H9 (cell line): ENCODE measurements around the gene LARGE1. TPM values are rescaled to one million over a fixed set of nuclear protein-coding genes. Genes with fewer than 3 reads are reported as not detected.

ENCODE experiments used
- DNase-seq: peaks from one replicate; pipeline ENCODE4 v3.0.0-alpha.2; 2017
- H2AFZ ChIP-seq: one replicate; pipeline ENCODE4 v1.6.1; 2013; ENCODE audit warnings: mild to moderate bottlenecking, low read length, control low read depth, moderate library complexity
- H2AK5ac ChIP-seq: 2 replicates; pipeline ENCODE4 v1.6.1; 2013; ENCODE audit warnings: low read length, control low read depth, mixed read lengths; ENCODE audit not compliant: insufficient read length
- H2BK120ac ChIP-seq: one replicate; pipeline ENCODE4 v1.6.1; 2013; ENCODE audit warnings: low read depth, mild to moderate bottlenecking, low read length, control low read depth, inconsistent platforms; ENCODE audit not compliant: poor library complexity, severe bottlenecking
- H2BK12ac ChIP-seq: 2 replicates; pipeline ENCODE4 v1.6.1; 2013; ENCODE audit warnings: low read length, control low read depth, mixed read lengths, low read depth; ENCODE audit not compliant: insufficient read length
- H2BK15ac ChIP-seq: 2 replicates; pipeline ENCODE4 v1.6.1; 2013; ENCODE audit warnings: low read depth, low read length, control low read depth
- H2BK20ac ChIP-seq: one replicate; pipeline ENCODE4 v1.6.1; 2013; ENCODE audit warnings: low read depth, mild to moderate bottlenecking, low read length, control low read depth, inconsistent platforms; ENCODE audit not compliant: poor library complexity, severe bottlenecking
- H2BK5ac ChIP-seq: 2 replicates; pipeline ENCODE4 v1.6.1; 2013; ENCODE audit warnings: low read length, control low read depth, mixed read lengths; ENCODE audit not compliant: insufficient read length
- H3K14ac ChIP-seq: 2 replicates; pipeline ENCODE4 v1.6.1; 2013; ENCODE audit warnings: low read length, control low read depth; ENCODE audit not compliant: insufficient read depth
- H3K18ac ChIP-seq: 2 replicates; pipeline ENCODE4 v1.6.1; 2013; ENCODE audit warnings: low read depth, mild to moderate bottlenecking, mixed read lengths, low read length, control low read depth; ENCODE audit not compliant: insufficient read length
- H3K23ac ChIP-seq: 2 replicates; pipeline ENCODE4 v1.6.1; 2013; ENCODE audit warnings: low read length, control low read depth, mixed read lengths, low read depth; ENCODE audit not compliant: insufficient read length
- H3K23me2 ChIP-seq: 2 replicates; pipeline ENCODE4 v1.6.1; 2013; ENCODE audit warnings: low read depth, mild to moderate bottlenecking, mixed read lengths, low read length, control low read depth; ENCODE audit not compliant: insufficient read length, poor library complexity, severe bottlenecking
- H3K27ac ChIP-seq: 2 replicates; pipeline ENCODE4 v1.5.1; 2013; ENCODE audit warnings: low read length, control low read depth, mixed read lengths, low read depth; ENCODE audit not compliant: insufficient read length
- H3K27me3 ChIP-seq: 2 replicates; pipeline ENCODE4 v1.6.1; 2013; ENCODE audit warnings: low read length, control low read depth, inconsistent platforms; ENCODE audit not compliant: insufficient read depth
- H3K4ac ChIP-seq: 2 replicates; pipeline ENCODE4 v1.6.1; 2013; ENCODE audit warnings: low read depth, mild to moderate bottlenecking, control low read depth, inconsistent platforms, low read length, moderate library complexity
- H3K4me1 ChIP-seq: 2 replicates; pipeline ENCODE4 v1.6.1; 2013; ENCODE audit warnings: low read length, control low read depth, inconsistent platforms; ENCODE audit not compliant: insufficient read depth
- H3K4me2 ChIP-seq: 2 replicates; pipeline ENCODE4 v1.6.1; 2013; ENCODE audit warnings: low read length, control low read depth, mixed read lengths; ENCODE audit not compliant: insufficient read length, insufficient read depth
- H3K56ac ChIP-seq: 2 replicates; pipeline ENCODE4 v1.6.1; 2013; ENCODE audit warnings: low read depth, mild to moderate bottlenecking, mixed read lengths, low read length, control low read depth; ENCODE audit not compliant: insufficient read length
- H3K79me1 ChIP-seq: 2 replicates; pipeline ENCODE4 v1.6.1; 2013; ENCODE audit warnings: low read depth, mild to moderate bottlenecking, moderate library complexity, low read length, control low read depth, inconsistent platforms; ENCODE audit not compliant: insufficient read depth, poor library complexity, severe bottlenecking
- H3K79me2 ChIP-seq: 2 replicates; pipeline ENCODE4 v1.6.1; 2013; ENCODE audit warnings: low read length, control low read depth, inconsistent platforms; ENCODE audit not compliant: insufficient read depth
- H3K9ac ChIP-seq: 2 replicates; pipeline ENCODE4 v1.6.1; 2013; ENCODE audit warnings: low read length, control low read depth, mixed read lengths; ENCODE audit not compliant: insufficient read length; ENCODE audit errors: extremely low read depth
- H3K9me3 ChIP-seq: one replicate; pipeline ENCODE4 v1.6.1; 2013; ENCODE audit warnings: low read depth, low read length, inconsistent platforms; ENCODE audit not compliant: control insufficient read depth
- H3T11ph ChIP-seq: one replicate; pipeline ENCODE4 v1.6.1; 2013; ENCODE audit warnings: mild to moderate bottlenecking, low read length, control low read depth, inconsistent platforms
- H4K20me1 ChIP-seq: one replicate; pipeline ENCODE4 v1.6.1; 2013; ENCODE audit not compliant: control insufficient read depth, insufficient read length, insufficient read depth
- H4K5ac ChIP-seq: 2 replicates; pipeline ENCODE4 v1.6.1; 2013; ENCODE audit warnings: low read depth, mild to moderate bottlenecking, mixed read lengths, low read length, control low read depth; ENCODE audit not compliant: insufficient read length
- H4K8ac ChIP-seq: replicated peaks from 2 replicates; pipeline ENCODE4 v1.6.1; 2013; ENCODE audit warnings: low read length, control low read depth, mixed read lengths, low read depth; ENCODE audit not compliant: insufficient read length
- H4K91ac ChIP-seq: 2 replicates; pipeline ENCODE4 v1.6.1; 2013; ENCODE audit warnings: low read depth, mild to moderate bottlenecking, moderate library complexity, mixed read lengths, low read length, control low read depth; ENCODE audit not compliant: insufficient read length
- H3K27ac Mint-ChIP-seq, 3 experiments: 2 replicates in 2 of 3; 3 replicates in 1 of 3; pipeline ENCODE4 v1.8.0; 2020 to 2021; ENCODE audit warnings: mixed read lengths in 3 of 3, mild to moderate bottlenecking in 1 of 3, moderate library complexity in 1 of 3
- H3K27me3 Mint-ChIP-seq: 2 replicates; pipeline ENCODE4 v1.8.0; 2021; ENCODE audit warnings: low read depth, mild to moderate bottlenecking, moderate library complexity, mixed read lengths
- H3K36me3 Mint-ChIP-seq, 3 experiments: 2 replicates in 2 of 3; 3 replicates in 1 of 3; pipeline ENCODE4 v1.8.0; 2020 to 2021; ENCODE audit warnings: low read depth in 3 of 3, mixed read lengths in 3 of 3; ENCODE audit not compliant: insufficient read depth in 1 of 3
- H3K4me1 Mint-ChIP-seq, 2 experiments: 2 replicates each; pipeline ENCODE4 v1.8.0; 2020; ENCODE audit warnings: mixed read lengths in 2 of 2
- H3K4me3 Mint-ChIP-seq, 2 experiments: 2 replicates in 1 of 2; 3 replicates in 1 of 2; pipeline ENCODE4 v1.8.0; 2020 to 2021; ENCODE audit warnings: mild to moderate bottlenecking in 2 of 2, mixed read lengths in 2 of 2, moderate library complexity in 1 of 2
- H3K9me3 Mint-ChIP-seq, 2 experiments: 2 replicates in 1 of 2; 3 replicates in 1 of 2; pipeline ENCODE4 v1.8.0; 2020; ENCODE audit warnings: mild to moderate bottlenecking in 2 of 2, mixed read lengths in 2 of 2, moderate library complexity in 1 of 2
- WGBS: extraction: QIAGEN DNeasy Blood & Tissue Kit; methylation state at CpG from one replicate; pipeline ENCODE4 v1.1.7; 2013; ENCODE audit warnings: missing lambda C conversion rate, low lambda C conversion rate, mixed read lengths; ENCODE audit not compliant: insufficient read length; ENCODE audit errors: extremely low coverage; 5-methylcytosine and 5-hydroxymethylcytosine counted together
- total RNA-seq: library from RNA; stranded (reverse); gene quantifications from 2 replicates; pipeline ENCODE4 v1.2.1, GENCODE V29; 2021
- TF ChIP-seq, protein P1 (sequence below): fragments of 200-600 bp; sonication (generic); conservative IDR thresholded peaks from 3 replicates; pipeline ENCODE4 v1.8.0; 2021; ENCODE audit warnings: antibody characterized with exemption, mild to moderate bottlenecking

LARGE1 gene
- total RNA-seq, 1 experiment from 2014 or later = 43.5 TPM

GRCh38 chr22:33864723-33865130 is 55.5 kb downstream of the LARGE1 start:
- Histone ChIP-seq H3K4ac (no peak overlapping the region), H2BK120ac (no peak overlapping the region), H2BK15ac (no peak overlapping the region), H3K9ac (no peak overlapping the region), H3K27me3 (no peaks in the 10 kb centered on the region), H3K79me2 (peaks cover 52% of the 10 kb centered on the region; the same call in 1 of the 2 replicates), H3K4me2 (no peak overlapping the region), H3K23ac (no peak overlapping the region), H4K5ac (no peak overlapping the region), H3K23me2 (no peaks in the 10 kb centered on the region), H2BK5ac (no peak overlapping the region), H3K14ac (no peak overlapping the region), H4K91ac (no peak overlapping the region), H3K18ac (no peak overlapping the region), H4K8ac (no peak overlapping the region), H3T11ph (no peak overlapping the region), H4K20me1 (no peaks in the 10 kb centered on the region), H3K27ac (no peak overlapping the region), H3K4me1 (peaks cover 2% of the 10 kb centered on the region), H2AK5ac (no peak overlapping the region), H2AFZ (no peak overlapping the region), H3K56ac (no peak overlapping the region), H2BK12ac (no peak overlapping the region), H3K9me3 (no peaks in the 10 kb centered on the region), H2BK20ac (no peak overlapping the region), H3K79me1 (peaks cover 14% of the 10 kb centered on the region)
- TF ChIP-seq, protein P1, sequence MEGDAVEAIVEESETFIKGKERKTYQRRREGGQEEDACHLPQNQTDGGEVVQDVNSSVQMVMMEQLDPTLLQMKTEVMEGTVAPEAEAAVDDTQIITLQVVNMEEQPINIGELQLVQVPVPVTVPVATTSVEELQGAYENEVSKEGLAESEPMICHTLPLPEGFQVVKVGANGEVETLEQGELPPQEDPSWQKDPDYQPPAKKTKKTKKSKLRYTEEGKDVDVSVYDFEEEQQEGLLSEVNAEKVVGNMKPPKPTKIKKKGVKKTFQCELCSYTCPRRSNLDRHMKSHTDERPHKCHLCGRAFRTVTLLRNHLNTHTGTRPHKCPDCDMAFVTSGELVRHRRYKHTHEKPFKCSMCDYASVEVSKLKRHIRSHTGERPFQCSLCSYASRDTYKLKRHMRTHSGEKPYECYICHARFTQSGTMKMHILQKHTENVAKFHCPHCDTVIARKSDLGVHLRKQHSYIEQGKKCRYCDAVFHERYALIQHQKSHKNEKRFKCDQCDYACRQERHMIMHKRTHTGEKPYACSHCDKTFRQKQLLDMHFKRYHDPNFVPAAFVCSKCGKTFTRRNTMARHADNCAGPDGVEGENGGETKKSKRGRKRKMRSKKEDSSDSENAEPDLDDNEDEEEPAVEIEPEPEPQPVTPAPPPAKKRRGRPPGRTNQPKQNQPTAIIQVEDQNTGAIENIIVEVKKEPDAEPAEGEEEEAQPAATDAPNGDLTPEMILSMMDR = no peak
- H3K4me1 Mint-ChIP-seq = peaks cover 37 to 54% of the 10 kb centered on the region in 2 experiments
- H3K36me3 Mint-ChIP-seq = peaks cover 0 to 6% (median 5%) of the 10 kb centered on the region in 3 experiments; a peak in 4 of 7 replicates
- DNase-seq = no peak
- H3K4me3 Mint-ChIP-seq = no peak overlapping the region
- WGBS = no CpG with 5 or more reads among the region's 7 CpGs
- H3K27ac Mint-ChIP-seq = peak overlapping the region in 1 of 3 experiments; percentile 37; a peak in 1 of 7 replicates
- no peaks in the 10 kb centered on the region for H3K9me3 Mint-ChIP-seq
- no peaks in the 10 kb centered on the region; the same call in 1 of the 2 replicates for H3K27me3 Mint-ChIP-seq
